HepG2 (cell line): ENCODE data around the gene MEPCE. TPM values are rescaled to one million over a fixed set of nuclear protein-coding genes. Genes with fewer than 3 reads are reported as not detected.

Experiments used
- CCAR2 ChIP-seq: fragments of 200-400 bp; formaldehyde crosslinking; optimal IDR thresholded peaks from 2 replicates; pipeline ENCODE3; 2018; ENCODE audit warnings: low read depth, mild to moderate bottlenecking, low read length, moderate library complexity
- CHCHD3 ChIP-seq: sonication (generic); formaldehyde crosslinking; IDR thresholded peaks from 2 replicates; pipeline ENCODE4 v1.8.0; 2022; ENCODE audit warnings: mild to moderate bottlenecking, missing genetic modification reagents, moderate library complexity
- GABPA ChIP-seq, 2 experiments: IDR thresholded peaks; 2 replicates each; pipeline ENCODE4 v1.6.1; 2011 to 2016; ENCODE audit warnings: low read depth in 2 of 2, low read length in 1 of 2, missing biosample characterization in 1 of 2, missing genetic modification characterization in 1 of 2
- GFI1 ChIP-seq: sonication (generic); formaldehyde crosslinking; IDR thresholded peaks from 2 replicates; pipeline ENCODE4 v1.5.0; 2020; ENCODE audit warnings: missing genetic modification reagents, mild to moderate bottlenecking, borderline replicate concordance
- KAT7 ChIP-seq: IDR thresholded peaks from 2 replicates; pipeline ENCODE4 v1.6.1; 2018; ENCODE audit warnings: borderline replicate concordance, missing compliant biosample characterization
- KDM1A ChIP-seq: IDR thresholded peaks from 2 replicates; pipeline ENCODE4 v1.6.1; 2016; ENCODE audit warnings: missing compliant biosample characterization
- KLF13 ChIP-seq: sonication (generic); formaldehyde crosslinking; IDR thresholded peaks from 2 replicates; pipeline ENCODE4 v1.4.0; 2020; ENCODE audit warnings: mild to moderate bottlenecking, missing genetic modification reagents
- MBNL3 ChIP-seq: fragments of 250-450 bp; sonication (Bioruptor Pico); conservative IDR thresholded peaks from 2 replicates; pipeline ENCODE4 v1.8.0; 2022; ENCODE audit warnings: mild to moderate bottlenecking, inconsistent platforms
- NFKBIZ ChIP-seq: IDR thresholded peaks from 2 replicates; pipeline ENCODE4 v1.6.1; 2018; ENCODE audit warnings: missing genetic modification reagents, missing compliant biosample characterization
- RBM22 ChIP-seq: fragments of 200-400 bp; formaldehyde crosslinking; optimal IDR thresholded peaks from 2 replicates; pipeline ENCODE3; 2017; ENCODE audit warnings: mild to moderate bottlenecking, low read length, moderate library complexity
- SMC3 ChIP-seq: IDR thresholded peaks from 2 replicates; pipeline ENCODE4 v1.6.1; 2011; ENCODE audit warnings: low read length, improper control_type of control experiment
- SNRNP70 ChIP-seq: fragments of 200-400 bp; formaldehyde crosslinking; IDR thresholded peaks from 2 replicates; pipeline ENCODE4 v1.6.1; 2017; ENCODE audit warnings: mild to moderate bottlenecking, low read depth, low read length, moderate library complexity
- TARDBP ChIP-seq: sonication (generic); formaldehyde crosslinking; IDR thresholded peaks from 2 replicates; pipeline ENCODE4 v1.8.0; 2022; ENCODE audit warnings: mild to moderate bottlenecking, missing genetic modification reagents
- WIZ ChIP-seq: sonication (generic); formaldehyde crosslinking; IDR thresholded peaks from 2 replicates; pipeline ENCODE4 v1.5.1; 2020; ENCODE audit warnings: mild to moderate bottlenecking, missing genetic modification reagents
- ZBTB7A ChIP-seq: sonication (generic); formaldehyde crosslinking; IDR thresholded peaks from 2 replicates; pipeline ENCODE4 v1.8.0; 2022; ENCODE audit warnings: mild to moderate bottlenecking, missing genetic modification reagents
- ZC3H13 ChIP-seq: sonication (generic); formaldehyde crosslinking; IDR thresholded peaks from 2 replicates; pipeline ENCODE4 v1.8.1; 2023; ENCODE audit warnings: mild to moderate bottlenecking, missing genetic modification reagents, moderate library complexity
- ZNF564 ChIP-seq: sonication (generic); formaldehyde crosslinking; IDR thresholded peaks from 2 replicates; pipeline ENCODE4 v1.8.1; 2023; ENCODE audit warnings: mild to moderate bottlenecking, missing genetic modification reagents
- ZNF776 ChIP-seq: sonication (generic); formaldehyde crosslinking; IDR thresholded peaks from 2 replicates; pipeline ENCODE4 v1.4.0; 2020; ENCODE audit warnings: mild to moderate bottlenecking, missing genetic modification reagents
- ZSCAN31 ChIP-seq: sonication (generic); formaldehyde crosslinking; IDR thresholded peaks from 2 replicates; pipeline ENCODE4 v1.5.0; 2020; ENCODE audit warnings: low read depth, mild to moderate bottlenecking, missing genetic modification reagents
- polyA plus RNA-seq, 8 experiments: library from polyadenylated mRNA; depleted of rRNA in 3 of 8; stranded (reverse) in 7 of 8; unstranded in 1 of 8; fragments of >200 nt; fragmentation: Illumina TruSeq in 4 of 8; extraction: Trizol in 4 of 8; gene quantifications; 2 replicates each; pipeline versions ENCODE4 v1.2.1 to v1.2.3, GENCODE V29; 2011 to 2016; ENCODE audit warnings: low read depth in 4 of 8, missing spikeins in 1 of 8, mixed read lengths in 1 of 8; ENCODE audit not compliant: insufficient read depth in 1 of 8
- total RNA-seq, 5 experiments: library from RNA; depleted of rRNA; stranded (reverse); fragments of >200 nt; fragmentation: Illumina TruSeq; extraction: Trizol; gene quantifications; 2 replicates each; pipeline ENCODE4 v1.2.3, GENCODE V29; 2016; ENCODE audit warnings: low read depth in 1 of 5
- TF ChIP-seq, protein P1 (sequence below): fragments of 450-650 bp; IDR thresholded peaks from 2 replicates; pipeline ENCODE4 v1.6.1; 2017
- TF ChIP-seq, protein P2 (sequence below): sonication (generic); formaldehyde crosslinking; IDR thresholded peaks from 2 replicates; pipeline ENCODE4 v1.5.0; 2020; ENCODE audit warnings: mild to moderate bottlenecking, missing genetic modification reagents
- TF ChIP-seq, protein P3 (sequence below): sonication (generic); formaldehyde crosslinking; conservative IDR thresholded peaks from 2 replicates; pipeline ENCODE4 v1.8.0; 2022; ENCODE audit warnings: low read depth, missing genetic modification reagents
- TF ChIP-seq, protein P4 (sequence below): sonication (generic); formaldehyde crosslinking; IDR thresholded peaks from 2 replicates; pipeline ENCODE4 v1.4.0; 2020; ENCODE audit warnings: missing genetic modification reagents

The MEPCE gene
- total and polyA plus RNA-seq, 2 of the 13 experiments (the other 11 are each of a cell fraction or from before 2014, with no cell fraction given), result 12.3 to 26.0 TPM

DNA sequence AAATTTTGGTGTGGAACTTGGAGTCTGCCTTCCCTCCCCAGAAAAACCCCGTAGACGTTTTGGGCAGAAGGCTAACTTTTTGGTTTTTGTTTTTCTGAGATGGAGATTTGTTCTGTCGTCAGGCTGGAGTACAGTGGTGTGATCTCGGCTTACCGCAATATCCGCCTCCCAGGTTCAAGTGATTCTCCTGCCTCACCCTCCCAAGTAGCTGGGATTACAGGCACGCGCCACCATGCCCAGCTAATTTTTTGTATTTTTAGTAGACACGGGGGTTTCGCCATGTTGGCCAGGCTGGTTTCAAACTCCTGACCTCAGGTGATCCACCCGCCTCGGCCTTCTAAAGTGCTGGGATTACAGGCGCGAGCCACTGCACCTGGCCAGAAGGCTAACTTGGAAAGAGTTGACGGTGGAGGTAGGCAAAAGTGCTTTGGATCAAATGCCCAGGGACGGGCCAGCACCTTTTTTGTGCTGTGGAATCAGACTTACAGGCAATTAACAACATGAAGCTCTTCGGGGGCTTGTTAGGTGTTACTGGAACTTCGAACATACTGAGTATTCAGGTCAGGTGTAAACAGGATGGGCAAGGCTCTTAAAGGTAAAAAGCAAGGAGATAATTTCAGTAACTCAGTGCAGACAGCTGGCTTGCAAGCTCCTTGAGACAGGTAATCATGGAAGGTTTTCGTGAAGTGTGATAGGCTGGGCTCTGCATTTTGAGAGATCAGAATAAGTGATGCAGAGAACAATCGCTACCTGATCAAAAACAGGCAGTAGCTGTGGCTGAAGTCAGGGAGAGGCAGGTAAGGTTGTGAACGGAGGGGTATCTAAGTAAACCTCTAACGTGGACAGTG lies 4.9 kb downstream of the MEPCE start (continued):
- no peak for TF ChIP-seq GFI1 (CRISPR knock-in tag)
- TF ChIP-seq ZNF564 (CRISPR knock-in tag), result no peak
- TF ChIP-seq CHCHD3, result no peak
- TF ChIP-seq TARDBP (CRISPR knock-in tag), result no peak
- TF ChIP-seq ZBTB7A (CRISPR knock-in tag), result no peak
- no peak for TF ChIP-seq KLF13
- TF ChIP-seq ZNF776 (CRISPR knock-in tag), result no peak
- TF ChIP-seq NFKBIZ (CRISPR knock-in tag), result no peak
- peak; percentile 31 for TF ChIP-seq RBM22
- no peak for TF ChIP-seq SNRNP70
- TF ChIP-seq, protein P1, sequence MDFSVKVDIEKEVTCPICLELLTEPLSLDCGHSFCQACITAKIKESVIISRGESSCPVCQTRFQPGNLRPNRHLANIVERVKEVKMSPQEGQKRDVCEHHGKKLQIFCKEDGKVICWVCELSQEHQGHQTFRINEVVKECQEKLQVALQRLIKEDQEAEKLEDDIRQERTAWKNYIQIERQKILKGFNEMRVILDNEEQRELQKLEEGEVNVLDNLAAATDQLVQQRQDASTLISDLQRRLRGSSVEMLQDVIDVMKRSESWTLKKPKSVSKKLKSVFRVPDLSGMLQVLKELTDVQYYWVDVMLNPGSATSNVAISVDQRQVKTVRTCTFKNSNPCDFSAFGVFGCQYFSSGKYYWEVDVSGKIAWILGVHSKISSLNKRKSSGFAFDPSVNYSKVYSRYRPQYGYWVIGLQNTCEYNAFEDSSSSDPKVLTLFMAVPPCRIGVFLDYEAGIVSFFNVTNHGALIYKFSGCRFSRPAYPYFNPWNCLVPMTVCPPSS, result no peak
- TF ChIP-seq CCAR2, result no peak
- no peak for TF ChIP-seq ZSCAN31 (CRISPR knock-in tag)
- no peak for TF ChIP-seq MBNL3 (CRISPR knock-in tag)
- TF ChIP-seq KDM1A (CRISPR knock-in tag), result no peak
- no peak for TF ChIP-seq WIZ (CRISPR knock-in tag)
- 0 out of 2 replicates have a peak, but pooled peaks have one; percentile 39 for TF ChIP-seq KAT7 (CRISPR knock-in tag)
- TF ChIP-seq, protein P2, sequence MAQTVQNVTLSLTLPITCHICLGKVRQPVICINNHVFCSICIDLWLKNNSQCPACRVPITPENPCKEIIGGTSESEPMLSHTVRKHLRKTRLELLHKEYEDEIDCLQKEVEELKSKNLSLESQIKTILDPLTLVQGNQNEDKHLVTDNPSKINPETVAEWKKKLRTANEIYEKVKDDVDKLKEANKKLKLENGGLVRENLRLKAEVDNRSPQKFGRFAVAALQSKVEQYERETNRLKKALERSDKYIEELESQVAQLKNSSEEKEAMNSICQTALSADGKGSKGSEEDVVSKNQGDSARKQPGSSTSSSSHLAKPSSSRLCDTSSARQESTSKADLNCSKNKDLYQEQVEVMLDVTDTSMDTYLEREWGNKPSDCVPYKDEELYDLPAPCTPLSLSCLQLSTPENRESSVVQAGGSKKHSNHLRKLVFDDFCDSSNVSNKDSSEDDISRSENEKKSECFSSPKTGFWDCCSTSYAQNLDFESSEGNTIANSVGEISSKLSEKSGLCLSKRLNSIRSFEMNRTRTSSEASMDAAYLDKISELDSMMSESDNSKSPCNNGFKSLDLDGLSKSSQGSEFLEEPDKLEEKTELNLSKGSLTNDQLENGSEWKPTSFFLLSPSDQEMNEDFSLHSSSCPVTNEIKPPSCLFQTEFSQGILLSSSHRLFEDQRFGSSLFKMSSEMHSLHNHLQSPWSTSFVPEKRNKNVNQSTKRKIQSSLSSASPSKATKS, result no peak
- TF ChIP-seq SMC3, result no peak
- TF ChIP-seq, protein P3, sequence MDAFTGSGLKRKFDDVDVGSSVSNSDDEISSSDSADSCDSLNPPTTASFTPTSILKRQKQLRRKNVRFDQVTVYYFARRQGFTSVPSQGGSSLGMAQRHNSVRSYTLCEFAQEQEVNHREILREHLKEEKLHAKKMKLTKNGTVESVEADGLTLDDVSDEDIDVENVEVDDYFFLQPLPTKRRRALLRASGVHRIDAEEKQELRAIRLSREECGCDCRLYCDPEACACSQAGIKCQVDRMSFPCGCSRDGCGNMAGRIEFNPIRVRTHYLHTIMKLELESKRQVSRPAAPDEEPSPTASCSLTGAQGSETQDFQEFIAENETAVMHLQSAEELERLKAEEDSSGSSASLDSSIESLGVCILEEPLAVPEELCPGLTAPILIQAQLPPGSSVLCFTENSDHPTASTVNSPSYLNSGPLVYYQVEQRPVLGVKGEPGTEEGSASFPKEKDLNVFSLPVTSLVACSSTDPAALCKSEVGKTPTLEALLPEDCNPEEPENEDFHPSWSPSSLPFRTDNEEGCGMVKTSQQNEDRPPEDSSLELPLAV (CRISPR knock-in tag), result no peak
- TF ChIP-seq, protein P4, sequence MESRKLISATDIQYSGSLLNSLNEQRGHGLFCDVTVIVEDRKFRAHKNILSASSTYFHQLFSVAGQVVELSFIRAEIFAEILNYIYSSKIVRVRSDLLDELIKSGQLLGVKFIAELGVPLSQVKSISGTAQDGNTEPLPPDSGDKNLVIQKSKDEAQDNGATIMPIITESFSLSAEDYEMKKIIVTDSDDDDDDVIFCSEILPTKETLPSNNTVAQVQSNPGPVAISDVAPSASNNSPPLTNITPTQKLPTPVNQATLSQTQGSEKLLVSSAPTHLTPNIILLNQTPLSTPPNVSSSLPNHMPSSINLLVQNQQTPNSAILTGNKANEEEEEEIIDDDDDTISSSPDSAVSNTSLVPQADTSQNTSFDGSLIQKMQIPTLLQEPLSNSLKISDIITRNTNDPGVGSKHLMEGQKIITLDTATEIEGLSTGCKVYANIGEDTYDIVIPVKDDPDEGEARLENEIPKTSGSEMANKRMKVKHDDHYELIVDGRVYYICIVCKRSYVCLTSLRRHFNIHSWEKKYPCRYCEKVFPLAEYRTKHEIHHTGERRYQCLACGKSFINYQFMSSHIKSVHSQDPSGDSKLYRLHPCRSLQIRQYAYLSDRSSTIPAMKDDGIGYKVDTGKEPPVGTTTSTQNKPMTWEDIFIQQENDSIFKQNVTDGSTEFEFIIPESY (CRISPR knock-in tag), result peak; percentile 29
- peak; percentile 45; the same call in 1 of the 2 replicates for TF ChIP-seq ZC3H13 (CRISPR knock-in tag)
- TF ChIP-seq GABPA (IDR thresholded peaks at IDR 0.05; ENCODE audit: low read depth, low read length), result no peak
- no peak for TF ChIP-seq GABPA (CRISPR knock-in tag; IDR thresholded peaks at IDR 0.05; ENCODE audit: low read depth)
